Posterior vena cava (tissue), 2 donors: ENCODE results near the gene MXRA8. TPM values are rescaled to one million over a fixed set of nuclear protein-coding genes. Genes with fewer than 3 reads are reported as not detected.

Experiments used
- DNase-seq: peaks from one replicate; pipeline ENCODE4 v3.0.0-alpha.2; 2020; ENCODE audit warnings: low spot score
- intact Hi-C, 2 donors: fragments of 100-400 bp; cut with DNase I; formaldehyde crosslinking; loops; one replicate each; pipeline versions ENCODE4 v1.14.1 to v1.14.2; 2022 to 2023
- total RNA-seq, 2 donors: library from RNA; stranded (reverse); fragmentation: NEBNext Ultra II Directional; extraction: Animal tissue kit (Norgen Biotek cat#: 25700); gene quantifications; one replicate each; pipeline ENCODE4 v1.2.1, GENCODE V29; 2021
- donor health status: DM: yes; HTN: yes; CAD: no.
- donor health status: DM: yes; HTN: yes; CAD: no.

Gene MXRA8
- total RNA-seq, 2 donors from 2014 or later, result 104 to 174 TPM

DNA sequence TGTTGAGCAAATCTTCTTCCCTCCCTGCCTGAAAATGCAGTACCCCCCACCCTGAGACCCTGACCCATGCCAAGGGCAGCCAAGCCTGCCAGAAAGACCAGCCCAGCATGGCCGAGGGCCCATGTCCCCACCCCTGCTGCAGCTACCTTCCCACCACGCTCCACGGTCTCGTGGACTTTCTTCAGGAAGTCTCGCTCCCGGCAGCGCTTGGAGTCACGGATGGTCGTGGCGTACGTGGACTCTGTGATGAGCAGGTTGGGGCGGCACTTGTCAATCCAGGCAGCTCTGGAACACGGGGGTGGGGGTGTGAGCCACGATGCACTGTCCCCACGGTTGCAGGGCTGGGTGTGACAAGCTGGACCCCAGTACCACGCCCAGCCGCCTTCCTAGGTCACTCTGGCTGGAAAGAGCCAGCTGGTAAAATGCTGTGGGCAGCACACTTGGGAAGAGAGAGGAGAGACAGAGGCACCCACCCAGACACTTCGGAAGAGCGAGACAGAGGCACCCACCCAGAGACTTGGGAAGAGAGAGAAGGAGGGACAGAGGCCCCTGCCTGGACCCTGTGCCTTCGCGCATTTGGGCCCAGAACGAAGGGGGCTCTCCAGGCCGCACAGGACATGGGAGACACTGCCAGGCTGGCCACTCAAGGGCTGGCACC, 43.5 kb downstream of the MXRA8 start:
- intact Hi-C loops, result loop anchor here in 1 of 2 donors (5.0 kb wide), 1 partner anchor 32 kb away; the partner anchor contains the start of gene DVL1
- DNase-seq, result no peak

DNA sequence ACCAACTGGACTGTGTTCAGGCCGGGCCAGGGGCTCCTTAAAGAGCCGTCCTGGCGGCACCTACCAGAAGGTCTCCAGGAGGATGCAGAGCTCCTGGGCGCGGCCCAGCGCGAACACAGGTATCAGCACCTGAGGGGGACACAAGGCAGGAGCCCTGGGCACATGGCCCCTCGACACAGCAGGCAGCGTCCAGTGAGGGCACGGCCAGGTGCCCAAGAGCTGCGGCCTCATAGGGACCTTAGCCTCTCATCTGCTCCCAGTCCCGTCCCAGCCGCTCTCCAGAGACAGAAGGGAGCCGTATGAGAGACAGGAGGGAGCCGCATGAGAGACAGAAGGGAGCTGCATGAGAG, 44.1 kb downstream of the MXRA8 start:
- intact Hi-C loops, result loop anchor here in 1 of 2 donors (5.0 kb wide), 1 partner anchor 33 kb away; the partner anchor contains the start of gene DVL1

DNA sequence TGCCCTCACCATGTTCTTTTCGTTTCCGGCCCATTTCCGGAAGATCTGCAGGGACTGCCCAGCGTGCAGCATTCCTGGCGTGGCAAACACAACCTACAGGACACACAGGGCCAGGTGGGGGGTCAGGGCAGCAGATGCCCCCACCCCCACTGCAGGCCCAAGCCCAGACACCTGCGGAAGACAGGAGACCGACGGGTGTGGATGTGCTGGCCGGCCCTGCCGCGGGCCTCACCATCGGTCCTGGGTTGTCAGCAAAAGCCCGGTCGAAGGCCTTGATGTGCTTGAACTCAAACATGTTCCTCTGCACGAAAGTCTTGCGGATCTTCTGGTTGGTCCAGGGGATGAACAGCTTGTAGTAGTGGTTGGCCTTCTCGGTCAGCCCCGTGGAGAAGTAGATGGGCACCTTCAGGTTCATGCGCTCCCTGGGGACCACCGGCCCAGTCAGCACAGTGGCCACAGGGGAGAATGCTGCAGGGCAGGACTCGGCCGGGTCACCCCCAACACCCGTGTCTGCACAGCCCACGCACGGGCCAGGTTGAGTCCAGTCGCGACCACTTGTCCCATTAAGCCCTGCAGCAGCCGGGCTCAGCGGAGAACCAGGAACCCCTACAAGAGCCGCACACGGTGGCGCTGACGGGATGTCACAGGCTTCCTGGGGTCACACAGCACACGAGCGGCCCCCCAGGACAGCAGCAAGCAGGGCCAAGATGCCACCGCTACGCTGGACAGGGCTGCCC, 44.7 kb downstream of the MXRA8 start:
- DNase-seq, result no peak
- intact Hi-C loops, result loop anchor here in 1 of 2 donors (5.0 kb wide), 1 partner anchor 34 kb away; the partner anchor contains the start of gene DVL1

More for the DNA sequence above, 44.1 kb downstream of the MXRA8 start:
- no peak for DNase-seq

DNA sequence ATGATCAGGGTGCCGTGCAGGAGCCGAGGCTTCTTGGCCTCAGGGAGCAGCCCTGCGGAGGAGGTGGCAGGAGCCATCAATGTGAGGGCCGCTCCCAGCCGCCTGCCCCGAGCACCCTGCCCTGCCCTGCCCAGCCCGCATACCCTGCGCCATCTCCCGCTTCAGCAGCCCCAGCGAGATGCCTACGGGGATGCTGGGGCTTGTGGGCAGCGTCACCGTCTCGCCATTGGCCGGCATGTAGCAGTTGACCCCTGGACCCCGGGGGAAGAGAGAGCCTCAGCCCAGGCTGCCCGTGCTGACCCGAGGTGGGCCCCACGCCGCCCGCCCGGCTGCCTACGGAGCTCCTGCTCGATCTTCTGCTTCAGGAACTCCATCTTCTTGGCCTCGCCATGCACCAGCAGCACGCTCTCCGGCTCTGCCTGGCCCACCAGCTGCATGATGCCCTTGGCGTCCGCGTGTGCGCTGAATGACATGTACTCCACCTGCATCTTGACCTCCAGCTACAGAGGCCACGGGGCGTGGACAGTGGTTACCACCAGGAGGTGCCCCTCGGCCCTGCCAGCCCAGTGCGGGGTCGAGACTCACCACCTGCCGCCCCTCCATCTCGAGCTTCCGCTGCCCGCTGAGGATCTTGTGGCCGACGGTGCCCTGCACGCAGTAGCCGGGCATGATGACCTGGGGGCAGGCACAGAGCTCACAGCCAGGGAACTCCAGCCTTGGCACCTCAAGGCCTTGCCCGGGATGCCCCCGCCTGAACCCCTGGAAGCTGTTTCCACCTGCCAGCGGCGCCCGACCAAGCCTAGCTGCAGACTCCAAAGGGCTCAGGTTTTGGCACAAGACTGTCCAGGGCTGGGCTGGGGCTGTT, 45.7 kb downstream of the MXRA8 start:
- intact Hi-C loops, result loop anchor here in 1 of 2 donors (5.0 kb wide), 1 partner anchor 35 kb away; the partner anchor contains the start of gene DVL1
- no peak for DNase-seq

DNA sequence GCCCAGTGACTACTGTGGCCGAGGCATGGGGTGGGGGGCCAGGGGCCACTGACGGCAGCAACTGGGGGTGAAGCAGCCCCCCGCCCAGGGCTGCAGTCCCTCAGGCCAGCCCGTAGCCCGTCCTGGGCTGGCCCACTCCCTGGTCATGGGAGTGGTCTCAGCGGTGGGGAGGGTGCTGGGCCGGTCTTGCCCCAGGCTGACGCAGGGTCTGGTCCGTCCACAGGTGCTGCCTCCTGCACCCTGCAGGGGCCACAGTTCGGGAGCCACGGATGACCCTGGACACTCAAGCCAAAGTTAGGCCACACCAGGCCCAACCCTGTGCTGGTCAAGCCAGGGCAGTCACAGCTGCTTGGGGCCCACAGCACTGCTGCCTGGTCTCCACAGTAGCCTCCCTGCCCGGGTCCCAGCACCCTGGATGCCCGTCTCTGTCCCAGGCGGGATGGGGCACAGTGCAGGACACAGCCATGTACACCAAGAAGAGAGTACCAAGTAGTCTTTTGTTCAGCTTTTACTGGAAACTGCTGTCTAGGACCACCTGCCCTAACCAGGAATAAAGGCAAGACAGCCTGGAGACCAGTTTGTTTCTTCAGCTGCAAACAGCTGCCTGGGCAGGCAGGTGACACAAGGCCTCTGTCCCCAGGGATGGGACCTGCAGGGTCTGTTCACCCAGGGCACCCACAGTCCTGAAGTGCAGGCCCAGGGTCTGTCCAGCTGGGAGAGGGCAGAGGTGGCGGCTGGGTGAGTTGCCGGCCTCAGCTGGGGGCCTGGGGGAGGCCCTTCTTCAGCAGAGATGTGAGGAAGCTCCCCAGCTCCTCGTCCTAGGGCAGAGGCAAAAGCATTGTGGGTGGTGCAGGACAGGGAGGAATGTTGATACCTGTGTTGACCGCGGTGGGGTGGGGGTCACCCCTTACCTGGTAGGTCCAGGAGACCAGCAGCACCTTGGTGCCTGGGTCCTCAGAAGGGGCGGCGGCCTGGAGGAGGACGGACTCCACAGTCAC, 46.9 kb downstream of the MXRA8 start:
- intact Hi-C loops, result loop anchor here in 1 of 2 donors (5.0 kb wide), 1 partner anchor 36 kb away; the partner anchor contains the start of gene DVL1
- no peak for DNase-seq

DNA sequence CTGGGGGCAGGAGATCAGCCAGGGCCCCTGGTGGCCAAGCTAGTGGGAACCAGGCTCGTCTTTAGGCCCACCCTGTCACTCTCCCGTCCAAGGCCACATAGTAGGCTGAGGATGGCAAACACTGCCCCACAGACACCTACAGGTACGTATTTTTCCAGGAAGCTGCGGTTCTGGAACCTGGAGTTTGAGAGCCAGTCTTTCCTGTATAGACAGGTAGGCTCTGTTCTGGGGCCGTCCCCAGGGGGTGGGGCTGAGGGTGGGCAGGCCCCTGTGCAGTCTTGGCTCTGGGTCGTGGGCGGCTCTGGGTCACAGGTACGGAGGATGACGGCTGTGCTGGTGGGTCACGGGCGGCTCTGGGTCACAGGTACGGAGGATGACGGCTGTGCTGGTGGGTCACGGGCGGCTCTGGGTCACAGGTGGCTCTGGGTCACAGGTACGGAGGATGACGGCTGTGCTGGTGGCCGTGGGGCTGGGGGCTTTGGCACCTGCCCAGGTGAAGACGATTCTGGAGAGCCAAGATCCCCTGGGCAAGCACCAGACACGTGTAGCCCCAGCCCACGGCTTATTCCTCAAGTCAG, 47.8 kb downstream of the MXRA8 start:
- intact Hi-C loops, result loop anchor here in 1 of 2 donors (5.0 kb wide), 1 partner anchor 37 kb away; the partner anchor contains the start of gene DVL1
- DNase-seq, result no peak

DNA sequence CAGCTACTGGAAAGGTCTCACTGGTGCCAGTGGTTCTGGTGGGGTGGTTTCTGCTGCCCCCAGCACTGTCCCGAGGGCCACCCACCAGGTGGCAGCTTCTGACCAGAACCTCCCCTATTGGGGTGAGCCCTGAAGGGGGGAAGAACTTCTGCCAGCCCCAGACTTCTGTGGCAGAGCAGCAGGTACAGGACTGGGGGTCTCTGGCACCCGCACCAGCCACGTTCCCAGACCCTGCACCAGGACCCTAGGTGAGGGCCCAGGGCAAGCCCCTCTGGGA, 48.3 kb downstream of the MXRA8 start:
- no peak for DNase-seq
- intact Hi-C loops, result loop anchor here in 1 of 2 donors (5.0 kb wide), 1 partner anchor 37 kb away; the partner anchor contains the start of gene DVL1

DNA sequence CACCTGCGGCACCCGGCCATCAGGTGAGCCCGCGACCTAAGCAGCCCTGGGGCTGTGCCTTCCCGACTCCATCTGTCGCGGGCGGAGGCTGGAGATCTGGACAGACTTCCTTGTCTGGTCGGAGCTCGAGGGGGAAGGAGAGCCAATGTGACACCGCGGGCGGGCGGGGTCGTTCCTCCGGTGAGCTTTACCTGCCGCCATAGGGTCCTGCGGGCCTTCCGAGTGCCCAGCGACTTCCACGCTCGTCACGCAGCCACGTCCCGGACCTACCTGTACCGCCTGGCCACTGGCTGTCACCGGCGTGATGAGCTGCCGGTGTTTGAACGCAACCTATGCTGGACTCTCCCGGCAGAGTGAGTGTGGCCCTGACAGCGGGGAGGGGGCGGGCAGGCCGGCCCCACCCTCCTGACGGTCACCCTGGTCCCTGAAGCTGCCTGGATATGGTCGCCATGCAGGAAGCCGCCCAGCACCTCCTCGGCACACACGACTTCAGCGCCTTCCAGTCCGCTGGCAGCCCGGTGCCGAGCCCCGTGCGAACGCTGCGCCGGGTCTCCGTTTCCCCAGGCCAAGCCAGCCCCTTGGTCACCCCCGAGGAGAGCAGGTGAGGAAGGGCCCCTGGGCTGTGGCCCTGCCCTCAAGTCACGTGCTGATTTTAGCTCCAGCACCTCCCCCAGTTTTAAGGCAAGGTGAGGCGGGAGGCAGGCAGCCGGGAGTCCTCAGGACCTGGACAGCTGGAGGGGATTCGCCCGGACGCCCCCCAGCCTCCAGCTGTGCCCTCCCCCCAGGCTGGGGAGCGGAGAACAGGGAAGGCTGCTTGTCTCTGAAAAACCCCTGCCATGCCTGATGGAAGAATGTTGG, 48.9 kb downstream of the MXRA8 start:
- intact Hi-C loops, result loop anchor here in 1 of 2 donors (5.0 kb wide), 1 partner anchor 38 kb away; the partner anchor contains the start of gene DVL1

DNA sequence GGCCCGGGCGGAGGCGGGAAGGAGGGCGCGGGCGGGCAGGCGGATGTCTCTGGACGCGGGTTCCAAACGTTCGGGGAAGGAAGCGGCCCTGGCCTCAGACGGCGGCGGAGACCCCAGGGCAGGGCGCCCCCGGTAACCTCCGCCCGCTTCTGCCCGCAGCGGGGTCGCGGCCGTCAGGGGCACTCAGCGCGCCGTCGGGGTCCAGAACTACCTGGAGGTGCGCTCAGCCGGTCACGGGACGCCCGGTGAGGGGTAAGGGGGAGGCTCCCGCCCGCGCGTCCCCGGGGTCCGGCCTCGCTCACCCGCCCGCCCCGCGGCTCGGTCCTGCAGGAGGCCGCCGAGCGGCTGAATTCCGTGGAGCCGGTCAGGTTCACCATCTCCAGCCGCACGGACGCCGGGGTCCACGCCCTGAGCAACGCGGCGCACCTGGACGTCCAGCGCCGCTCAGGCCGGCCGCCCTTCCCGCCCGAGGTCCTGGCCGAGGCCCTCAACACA, 49.6 kb downstream of the MXRA8 start:
- intact Hi-C loops, result no loop called here

More for the DNA sequence above, 48.9 kb downstream of the MXRA8 start:
- DNase-seq, result no peak

DNA sequence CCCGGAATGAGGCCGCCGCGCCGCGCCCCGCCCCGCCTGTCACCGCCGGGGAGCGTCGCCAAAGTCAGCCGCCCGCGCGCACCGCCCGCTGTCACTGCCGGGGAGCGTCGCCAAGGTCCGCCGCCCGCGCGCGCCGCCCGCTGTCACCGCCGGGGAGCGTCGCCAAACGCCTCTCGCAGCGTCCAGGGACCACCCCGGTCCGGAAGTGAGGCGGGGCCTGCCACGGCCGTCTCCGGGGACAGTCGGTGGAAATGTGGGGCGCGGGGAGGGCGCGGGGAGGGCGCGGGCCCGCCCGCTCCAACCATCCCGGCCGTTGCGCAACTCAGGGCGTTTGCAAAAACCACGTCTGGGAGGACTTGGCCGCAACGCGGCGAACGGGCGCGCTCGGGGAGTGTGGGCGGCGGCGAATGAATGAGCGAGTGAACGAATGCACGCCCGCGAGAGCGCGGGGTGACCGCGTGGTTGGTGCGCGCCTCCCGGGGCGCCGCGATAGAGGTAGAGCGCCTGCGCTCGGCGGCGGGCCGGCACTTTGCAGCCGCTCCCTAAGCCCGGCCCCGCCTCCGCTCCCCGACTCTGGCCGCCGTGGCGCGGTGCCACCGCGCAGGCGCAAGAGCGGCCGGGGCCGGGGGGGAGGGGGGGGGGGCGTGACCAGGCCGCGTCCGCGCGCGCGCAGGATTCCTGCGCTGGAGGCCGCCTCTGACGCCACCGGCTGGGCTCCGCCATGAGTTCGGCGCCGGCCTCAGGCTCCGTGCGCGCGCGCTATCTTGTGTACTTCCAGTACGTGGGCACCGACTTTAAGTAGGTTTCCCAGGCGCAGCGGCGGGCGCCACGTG, 50.2 kb downstream of the MXRA8 start, which contains the start of the genes ACAP3 and PUSL1:
TSS of gene ACAP3 (minus strand) at position 8 of the 833 bp plus-strand sequence. CDS start 115 bp downstream, outside the sequence.
TSS of gene PUSL1 (plus strand) at position 675 of the 833 bp plus-strand sequence. CDS start at position 722, 47 bp downstream.
- intact Hi-C loops, result no loop called here
- DNase-seq, result peak; percentile 98

More for the DNA sequence above, 49.6 kb downstream of the MXRA8 start:
- DNase-seq, result no peak

DNA sequence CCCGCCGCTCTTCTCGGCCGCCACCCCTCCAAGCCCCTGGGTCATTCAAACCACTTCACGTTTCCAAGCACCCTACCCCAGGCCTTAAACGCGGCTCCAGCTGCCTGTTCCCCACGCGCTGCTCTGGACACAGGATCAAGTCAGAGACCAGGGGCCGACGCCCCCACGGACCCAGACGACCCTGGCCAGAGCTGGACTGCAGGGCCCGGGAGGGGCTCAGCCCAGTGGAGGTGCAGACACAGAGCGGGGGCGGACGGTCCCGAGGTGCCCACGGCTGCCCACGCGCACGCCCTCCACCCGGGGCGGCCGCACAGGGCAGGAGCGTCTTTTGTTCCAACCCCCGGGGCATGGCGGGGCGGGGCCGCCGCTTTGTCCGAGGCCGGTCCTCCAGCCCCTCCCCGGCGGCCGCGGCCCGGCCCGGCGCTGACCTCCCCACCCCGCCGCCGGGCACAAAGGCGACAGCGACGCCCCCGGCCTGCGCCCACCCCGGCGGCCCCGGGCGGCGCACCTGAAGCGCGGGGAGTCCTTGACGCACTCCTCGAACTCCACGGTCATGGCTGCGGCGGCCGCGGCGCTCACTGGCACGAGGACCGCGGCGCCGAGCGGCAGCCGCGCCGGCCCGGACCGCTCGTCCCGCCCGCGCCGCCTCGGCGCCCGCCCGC, 51.0 kb downstream of the MXRA8 start:
- intact Hi-C loops, result no loop called here
- peak; percentile 90 for DNase-seq

DNA sequence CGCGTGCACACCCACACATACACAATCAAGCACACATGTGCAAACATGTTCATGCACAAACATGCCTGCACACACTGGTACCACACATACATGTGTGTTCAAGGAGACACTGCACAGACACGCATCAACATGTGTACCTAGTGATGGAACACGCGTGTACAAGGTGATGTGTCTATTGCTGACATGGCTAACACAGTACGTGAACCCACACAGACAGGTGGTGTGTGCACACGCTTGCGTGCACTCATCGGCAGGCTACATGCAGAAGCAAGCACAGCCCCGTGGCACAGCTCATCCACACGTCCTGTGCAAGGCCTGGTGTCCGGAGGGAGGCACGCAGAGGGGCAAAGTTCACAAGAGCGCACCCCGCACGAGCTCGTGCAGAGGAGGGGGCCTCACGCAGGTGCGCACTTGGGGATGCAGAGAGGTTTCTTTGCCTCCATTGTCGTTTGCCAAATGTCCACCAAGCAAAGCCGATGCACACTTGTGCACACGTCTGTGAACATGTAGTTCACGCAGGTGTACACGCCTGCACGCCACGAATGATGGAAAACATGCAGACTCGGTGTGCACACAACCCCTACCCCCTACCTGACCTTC, 51.6 kb downstream of the MXRA8 start:
- intact Hi-C loops, result no loop called here
- DNase-seq, result no peak

DNA sequence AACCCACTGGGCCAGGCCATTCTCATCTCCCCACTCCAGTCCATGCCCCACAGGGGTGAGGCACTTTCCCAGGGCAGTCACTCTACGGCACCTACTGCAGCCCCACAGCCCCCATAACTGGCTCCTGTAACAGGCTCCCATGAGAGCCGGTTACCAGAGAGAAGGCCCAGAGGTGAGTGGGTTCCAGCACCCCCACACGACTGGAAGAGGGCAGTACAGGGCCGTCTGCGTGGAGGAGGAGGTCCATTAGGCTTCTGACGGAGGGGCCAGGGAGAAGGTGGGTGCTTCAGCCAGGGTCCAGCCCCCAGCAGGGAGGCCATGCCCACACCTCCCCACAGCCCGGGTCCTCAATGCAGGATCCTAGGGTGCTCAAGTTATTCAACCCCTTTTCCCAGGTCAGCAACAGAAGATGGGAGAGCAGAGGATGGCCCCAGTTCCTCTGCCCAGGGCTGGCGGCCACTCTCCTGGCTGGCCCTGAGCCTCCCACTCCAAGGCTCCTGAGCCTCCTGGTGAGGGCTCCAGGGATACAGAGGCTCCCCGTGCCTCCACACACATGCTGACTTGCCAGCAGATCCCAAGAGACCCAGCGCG, 52.2 kb downstream of the MXRA8 start:
- intact Hi-C loops, result no loop called here
- no peak for DNase-seq

DNA sequence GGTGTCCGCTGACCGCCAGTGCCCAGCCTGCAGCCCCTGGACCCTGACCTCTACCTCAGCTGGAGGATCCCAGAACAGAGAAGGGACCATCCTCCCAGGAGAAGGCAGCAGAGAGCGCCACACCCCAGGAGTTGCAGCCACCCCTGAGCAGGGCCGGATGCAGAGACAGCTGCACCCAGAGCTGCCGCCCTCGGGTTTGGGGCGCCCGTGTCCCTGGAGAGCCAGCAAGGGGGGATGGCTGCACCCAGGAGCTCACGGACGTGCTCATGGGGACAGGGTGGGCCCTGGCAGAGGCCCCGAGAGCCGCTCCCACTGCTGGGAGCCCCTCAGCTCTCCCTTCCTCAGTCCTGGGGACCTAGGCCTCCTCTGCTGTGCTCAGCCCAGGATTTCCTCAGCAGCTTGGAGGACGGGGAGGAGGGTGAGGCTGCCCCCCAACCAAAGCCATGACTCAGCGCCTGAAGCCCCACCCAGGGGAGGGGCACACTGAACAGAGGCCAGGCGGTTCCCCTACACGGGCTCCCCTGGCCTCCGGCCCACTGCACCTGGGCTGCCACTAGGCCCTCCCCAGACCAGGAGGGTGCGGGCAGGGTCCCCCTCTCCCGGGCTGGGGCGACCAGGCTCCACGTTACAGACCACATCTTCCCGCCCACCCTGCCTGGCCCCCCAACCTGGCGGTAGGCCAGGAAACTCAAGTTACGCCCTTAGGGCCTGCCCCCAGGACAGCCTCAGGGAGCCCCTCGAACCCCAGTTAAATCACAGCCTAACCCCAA, 52.9 kb downstream of the MXRA8 start:
- DNase-seq, result no peak
- intact Hi-C loops, result no loop called here
